Measurements from ENCODE around the gene TOR2A.
A peak's percentile ranks its signal among the peaks of the same experiment; 100 is the strongest.

Gene TOR2A

GRCh38 chr9:127738666-127739065 is 3.6 kb upstream of the TOR2A start:
- H3K9me3 ChIP-seq (ENCODE audit: control extremely low read depth in 1 of 5, control insufficient read depth in 4 of 5, insufficient read depth in 2 of 5, low read depth in 1 of 5, low read length in 4 of 5): no peaks in the 10 kb centered on the region
- H3K27ac ChIP-seq (ENCODE audit: insufficient read depth in 1 of 2, low read depth in 1 of 2, low read length in 2 of 2, poor library complexity in 1 of 2, severe bottlenecking in 2 of 2): no peak overlapping the region
- no peak overlapping the region for H3K4me3 ChIP-seq (ENCODE audit: control insufficient read depth in 1 of 7, extremely low read depth in 1 of 7, insufficient read depth in 4 of 7, low read depth in 2 of 7, low read length in 6 of 7)
- H3K27me3 ChIP-seq (replicated peaks in 2 of 5; ENCODE audit: control insufficient read depth in 4 of 5, insufficient read depth in 5 of 5, low read length in 4 of 5): no peaks in the 10 kb centered on the region
- H3K4me1 ChIP-seq (ENCODE audit: control extremely low read depth in 1 of 4, control insufficient read depth in 4 of 4, insufficient read depth in 4 of 4, low read length in 3 of 4): peaks cover 0 to 17% (median 15%) of the 10 kb centered on the region in 4 experiments
- POLR2A ChIA-PET: no interaction called here
- DNase-seq: no peak
- H3K36me3 ChIP-seq (ENCODE audit: control insufficient read depth in 4 of 4, insufficient read depth in 4 of 4, low read length in 3 of 4): peaks cover 9 to 56% (median 33%) of the 10 kb centered on the region in 4 experiments
- CTCF ChIA-PET: no interaction called here
- 100% methylated on average over 11 of the region's 13 CpGs for WGBS (ENCODE audit: insufficient coverage)

DNA sequence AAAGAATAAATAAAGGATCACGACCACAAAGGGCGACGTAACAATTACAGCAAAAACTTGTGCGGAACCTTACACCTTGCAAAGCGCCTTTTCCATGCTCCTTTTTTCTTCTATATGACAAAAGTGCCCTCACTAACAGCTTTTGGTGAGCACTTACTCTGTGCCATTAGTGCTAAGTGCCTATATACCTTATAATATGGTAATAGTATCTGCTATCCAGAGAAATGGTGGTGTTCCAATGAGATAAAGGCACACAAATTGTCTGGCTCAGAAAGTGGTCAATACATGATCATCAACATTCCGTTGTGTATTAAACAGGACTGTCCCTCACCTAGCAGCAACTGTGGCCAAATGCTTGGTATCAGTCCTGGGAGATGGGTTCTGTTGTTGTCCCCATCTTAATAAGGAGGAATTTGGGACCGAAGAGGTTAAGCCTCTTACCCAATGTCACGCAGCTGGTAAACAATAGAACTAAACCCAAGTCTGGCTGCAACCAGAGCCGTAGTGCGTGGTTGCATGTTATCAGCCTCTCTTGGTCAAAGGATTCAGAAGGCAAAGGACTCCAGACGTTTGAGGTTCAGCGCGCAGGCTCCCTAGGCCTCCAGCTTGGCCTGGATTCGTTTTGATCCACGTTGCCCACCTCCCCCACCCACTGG is 564 bp upstream of the TOR2A start:
- Histone ChIP-seq H3K27me3 (replicated peaks in 2 of 5; ENCODE audit: control insufficient read depth in 4 of 5, insufficient read depth in 5 of 5, low read length in 4 of 5) (no peaks in the 10 kb centered on the region), H3K4me1 (ENCODE audit: control extremely low read depth in 1 of 4, control insufficient read depth in 4 of 4, insufficient read depth in 4 of 4, low read length in 3 of 4) (peaks cover 0 to 22% (median 15%) of the 10 kb centered on the region in 4 experiments), H3K36me3 (ENCODE audit: control insufficient read depth in 4 of 4, insufficient read depth in 4 of 4, low read length in 3 of 4) (peaks cover 7 to 41% (median 29%) of the 10 kb centered on the region in 4 experiments), H3K9me3 (ENCODE audit: control extremely low read depth in 1 of 5, control insufficient read depth in 4 of 5, insufficient read depth in 2 of 5, low read depth in 1 of 5, low read length in 4 of 5) (no peaks in the 10 kb centered on the region), H3K27ac (ENCODE audit: insufficient read depth in 1 of 2, low read depth in 1 of 2, low read length in 2 of 2, poor library complexity in 1 of 2, severe bottlenecking in 2 of 2) (peak overlapping the region; percentile 87 to 88), H3K4me3 (ENCODE audit: control insufficient read depth in 1 of 7, extremely low read depth in 1 of 7, insufficient read depth in 4 of 7, low read depth in 2 of 7, low read length in 6 of 7) (peak overlapping the region in 2 of 7 experiments; percentile 55 to 84)
- ChIA-PET POLR2A (interaction anchor here (0.6 to 1.9 kb wide), 4 partner anchors 9 to 57 kb away, joined by 3 to 12 read pairs (median 6); partner anchors contain the start of genes CDK9, PTRH1 and TTC16), CTCF (interaction anchor here (0.7 to 2.7 kb wide), 22 partner anchors 22 to 232 kb away, joined by 3 to 14 read pairs (median 4); partner anchors contain the start of gene ST6GALNAC6)
- peak in 2 of 3 donors; percentile 30 to 35 for DNase-seq
- WGBS (ENCODE audit: insufficient coverage): 58% methylated on average over 14 of the region's 15 CpGs

DNA sequence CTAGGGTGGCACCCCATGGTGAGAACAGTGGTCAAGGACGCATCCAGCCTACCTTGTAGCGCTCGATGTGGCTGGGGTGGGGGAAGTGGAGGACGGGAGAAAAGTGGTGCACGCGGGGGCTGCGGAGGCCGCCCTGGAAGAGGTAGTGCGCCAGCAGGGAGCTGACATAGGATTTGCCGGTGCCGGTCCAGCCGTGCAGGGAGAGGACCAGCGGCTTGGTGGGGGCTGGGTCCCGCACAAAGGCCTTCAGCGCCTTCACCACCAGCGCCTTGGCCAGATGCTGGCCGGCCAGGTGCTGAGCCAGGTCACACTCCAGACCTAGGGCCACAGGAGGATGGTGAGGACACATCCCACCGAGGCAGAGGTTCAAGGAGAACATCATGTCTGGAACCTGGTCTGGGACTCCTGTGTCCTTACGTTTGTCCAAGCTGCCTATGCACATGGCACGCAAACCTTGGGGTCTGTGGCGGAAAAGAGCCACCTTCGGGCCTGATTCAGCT is 797 bp downstream of the TOR2A start:
- ChIA-PET CTCF (interaction anchor here (0.7 to 2.7 kb wide), 41 partner anchors 10 to 519 kb away, joined by 3 to 15 read pairs (median 4); partner anchors contain the start of genes PTRH1, ST6GALNAC6 and TTC16), POLR2A (interaction anchor here (1.0 to 1.9 kb wide), 3 partner anchors 10 to 50 kb away, joined by 4 to 12 read pairs (median 5); partner anchors contain the start of genes CDK9, PTRH1 and TTC16)
- Histone ChIP-seq H3K36me3 (ENCODE audit: control insufficient read depth in 4 of 4, insufficient read depth in 4 of 4, low read length in 3 of 4) (peaks cover 4 to 30% (median 19%) of the 10 kb centered on the region in 4 experiments), H3K4me1 (ENCODE audit: control extremely low read depth in 1 of 4, control insufficient read depth in 4 of 4, insufficient read depth in 4 of 4, low read length in 3 of 4) (peaks cover 0 to 22% (median 15%) of the 10 kb centered on the region in 4 experiments), H3K9me3 (ENCODE audit: control extremely low read depth in 1 of 5, control insufficient read depth in 4 of 5, insufficient read depth in 2 of 5, low read depth in 1 of 5, low read length in 4 of 5) (no peaks in the 10 kb centered on the region), H3K27me3 (replicated peaks in 2 of 5; ENCODE audit: control insufficient read depth in 4 of 5, insufficient read depth in 5 of 5, low read length in 4 of 5) (no peaks in the 10 kb centered on the region), H3K4me3 (ENCODE audit: control insufficient read depth in 1 of 7, extremely low read depth in 1 of 7, insufficient read depth in 4 of 7, low read depth in 2 of 7, low read length in 6 of 7) (peak overlapping the region; percentile 53 to 87 (median 71)), H3K27ac (ENCODE audit: insufficient read depth in 1 of 2, low read depth in 1 of 2, low read length in 2 of 2, poor library complexity in 1 of 2, severe bottlenecking in 2 of 2) (peak overlapping the region in 1 of 2 experiments; percentile 88)
- WGBS (ENCODE audit: insufficient coverage): 69% methylated on average over 21 of the region's 22 CpGs
- DNase-seq: no peak

- POLR2A ChIA-PET: interaction anchor here (0.7 kb wide), 1 partner anchor 46 kb away, joined by 5 read pairs; no protein-coding TSS in a partner anchor
- WGBS (ENCODE audit: insufficient coverage): 79% methylated on average over 2 of the region's 2 CpGs
Measured at GRCh38 chr9:127733614-127734013, 1.5 kb downstream of the TOR2A start.

GRCh38 chr9:127732444-127732843 is 2.6 kb downstream of the TOR2A start:
- 95% methylated on average over 19 of the region's 21 CpGs for WGBS (ENCODE audit: insufficient coverage)
- ChIA-PET POLR2A (no interaction called here), CTCF (interaction anchor here (0.8 to 2.9 kb wide), 4 partner anchors 12 to 145 kb away, joined by 3 to 14 read pairs (median 4); no protein-coding TSS in a partner anchor)
- Histone ChIP-seq H3K4me1 (ENCODE audit: control extremely low read depth in 1 of 4, control insufficient read depth in 4 of 4, insufficient read depth in 4 of 4, low read length in 3 of 4) (peaks cover 0 to 22% (median 15%) of the 10 kb centered on the region in 4 experiments), H3K9me3 (ENCODE audit: control extremely low read depth in 1 of 5, control insufficient read depth in 4 of 5, insufficient read depth in 2 of 5, low read depth in 1 of 5, low read length in 4 of 5) (no peaks in the 10 kb centered on the region), H3K27ac (ENCODE audit: insufficient read depth in 1 of 2, low read depth in 1 of 2, low read length in 2 of 2, poor library complexity in 1 of 2, severe bottlenecking in 2 of 2) (no peak overlapping the region), H3K27me3 (replicated peaks in 2 of 5; ENCODE audit: control insufficient read depth in 4 of 5, insufficient read depth in 5 of 5, low read length in 4 of 5) (no peaks in the 10 kb centered on the region), H3K36me3 (ENCODE audit: control insufficient read depth in 4 of 4, insufficient read depth in 4 of 4, low read length in 3 of 4) (peaks cover 0 to 16% (median 8%) of the 10 kb centered on the region in 4 experiments), H3K4me3 (ENCODE audit: control insufficient read depth in 1 of 7, extremely low read depth in 1 of 7, insufficient read depth in 4 of 7, low read depth in 2 of 7, low read length in 6 of 7) (no peak overlapping the region)
- no peak for DNase-seq

More at GRCh38 chr9:127733614-127734013, 1.5 kb downstream of the TOR2A start:
- CTCF ChIA-PET: interaction anchor here (0.8 to 2.7 kb wide), 11 partner anchors 18 to 233 kb away, joined by 3 to 14 read pairs (median 4); partner anchors contain the start of genes PTRH1 and TTC16
- H3K27me3 ChIP-seq (replicated peaks in 2 of 5; ENCODE audit: control insufficient read depth in 4 of 5, insufficient read depth in 5 of 5, low read length in 4 of 5): no peaks in the 10 kb centered on the region
- H3K27ac ChIP-seq (ENCODE audit: insufficient read depth in 1 of 2, low read depth in 1 of 2, low read length in 2 of 2, poor library complexity in 1 of 2, severe bottlenecking in 2 of 2): no peak overlapping the region
- DNase-seq: no peak
- peaks cover 0 to 22% (median 15%) of the 10 kb centered on the region in 4 experiments for H3K4me1 ChIP-seq (ENCODE audit: control extremely low read depth in 1 of 4, control insufficient read depth in 4 of 4, insufficient read depth in 4 of 4, low read length in 3 of 4)
- no peak overlapping the region for H3K4me3 ChIP-seq (ENCODE audit: control insufficient read depth in 1 of 7, extremely low read depth in 1 of 7, insufficient read depth in 4 of 7, low read depth in 2 of 7, low read length in 6 of 7)
- H3K9me3 ChIP-seq (ENCODE audit: control extremely low read depth in 1 of 5, control insufficient read depth in 4 of 5, insufficient read depth in 2 of 5, low read depth in 1 of 5, low read length in 4 of 5): no peaks in the 10 kb centered on the region
- peaks cover 3 to 24% (median 16%) of the 10 kb centered on the region in 4 experiments for H3K36me3 ChIP-seq (ENCODE audit: control insufficient read depth in 4 of 4, insufficient read depth in 4 of 4, low read length in 3 of 4)

- 97% methylated on average over 15 of the region's 16 CpGs for WGBS (ENCODE audit: insufficient coverage)
- POLR2A ChIA-PET: no interaction called here
- H3K4me3 ChIP-seq (ENCODE audit: control insufficient read depth in 1 of 7, extremely low read depth in 1 of 7, insufficient read depth in 4 of 7, low read depth in 2 of 7, low read length in 6 of 7): no peak overlapping the region
Measured at GRCh38 chr9:127731938-127732337, 3.2 kb downstream of the TOR2A start.

More at GRCh38 chr9:127731938-127732337, 3.2 kb downstream of the TOR2A start:
- no peaks in the 10 kb centered on the region for H3K9me3 ChIP-seq (ENCODE audit: control extremely low read depth in 1 of 5, control insufficient read depth in 4 of 5, insufficient read depth in 2 of 5, low read depth in 1 of 5, low read length in 4 of 5)
- no peak overlapping the region for H3K27ac ChIP-seq (ENCODE audit: insufficient read depth in 1 of 2, low read depth in 1 of 2, low read length in 2 of 2, poor library complexity in 1 of 2, severe bottlenecking in 2 of 2)
- no peaks in the 10 kb centered on the region for H3K27me3 ChIP-seq (replicated peaks in 2 of 5; ENCODE audit: control insufficient read depth in 4 of 5, insufficient read depth in 5 of 5, low read length in 4 of 5)
- CTCF ChIA-PET: interaction anchor here (1.4 to 2.9 kb wide), 3 partner anchors 12 to 144 kb away, joined by 3 to 14 read pairs (median 4); no protein-coding TSS in a partner anchor
- DNase-seq: no peak
- H3K36me3 ChIP-seq (ENCODE audit: control insufficient read depth in 4 of 4, insufficient read depth in 4 of 4, low read length in 3 of 4): peaks cover 0 to 16% (median 8%) of the 10 kb centered on the region in 4 experiments
- peaks cover 0 to 22% (median 15%) of the 10 kb centered on the region in 4 experiments for H3K4me1 ChIP-seq (ENCODE audit: control extremely low read depth in 1 of 4, control insufficient read depth in 4 of 4, insufficient read depth in 4 of 4, low read length in 3 of 4)

All from common myeloid progenitor, CD34-positive (primary cell).